Astrocyte (in vitro differentiated cells and primary cell): ENCODE measurements around the gene EIF4G3. TPM values are rescaled to one million over a fixed set of nuclear protein-coding genes. Genes with fewer than 3 reads are reported as not detected.

Source experiments
- DNase-seq: peaks from one replicate; pipeline ENCODE4 v3.0.0-alpha.2; 2010; ENCODE audit warnings: low read depth
- FAIRE-seq: peaks from 2 replicates; lab custom pipeline; 2011; peaks lifted over from hg19 to GRCh38; lab: Jason Lieb, UNC
- H2AFZ ChIP-seq: 2 replicates; pipeline ENCODE4 v1.6.0; 2012; ENCODE audit warnings: low read depth, low read length, inconsistent platforms
- H3K27ac ChIP-seq: 2 replicates; pipeline ENCODE4 v1.5.1; 2011; ENCODE audit warnings: low read depth, low read length, inconsistent platforms
- H3K27me3 ChIP-seq: 2 replicates; pipeline ENCODE4 v1.6.0; 2011; ENCODE audit warnings: low read length, inconsistent platforms; ENCODE audit not compliant: insufficient read depth
- H3K36me3 ChIP-seq: 2 replicates; pipeline ENCODE4 v1.5.1; 2011; ENCODE audit warnings: low read length, inconsistent platforms; ENCODE audit not compliant: insufficient read depth
- H3K4me1 ChIP-seq: 2 replicates; pipeline ENCODE4 v1.5.1; 2011; ENCODE audit warnings: low read length, inconsistent platforms; ENCODE audit not compliant: insufficient read depth
- H3K4me2 ChIP-seq: 2 replicates; pipeline ENCODE4 v1.6.0; 2012; ENCODE audit warnings: low read length, inconsistent platforms
- H3K4me3 ChIP-seq: 2 replicates; pipeline ENCODE4 v1.5.1; 2011; ENCODE audit warnings: low read depth, mild to moderate bottlenecking, low read length, inconsistent platforms; ENCODE audit not compliant: insufficient read depth
- H3K79me2 ChIP-seq: 2 replicates; pipeline ENCODE4 v1.6.0; 2012; ENCODE audit warnings: mild to moderate bottlenecking, low read length, inconsistent platforms; ENCODE audit not compliant: insufficient read depth
- H3K9ac ChIP-seq: 2 replicates; pipeline ENCODE4 v1.6.0; 2012; ENCODE audit warnings: mild to moderate bottlenecking, low read length, inconsistent platforms
- H3K9me3 ChIP-seq: 2 replicates; pipeline ENCODE4 v1.5.1; 2012; ENCODE audit warnings: low read depth, mild to moderate bottlenecking, low read length, inconsistent platforms; ENCODE audit not compliant: insufficient read depth
- H4K20me1 ChIP-seq: 2 replicates; pipeline ENCODE4 v1.6.0; 2012; ENCODE audit warnings: low read length, inconsistent platforms; ENCODE audit not compliant: insufficient read depth
- H3K27ac Mint-ChIP-seq: one replicate; pipeline ENCODE4 v1.8.0; 2021; ENCODE audit warnings: mild to moderate bottlenecking, mixed read lengths; ENCODE audit not compliant: unreplicated experiment
- H3K27me3 Mint-ChIP-seq: one replicate; pipeline ENCODE4 v1.8.0; 2021; ENCODE audit warnings: low read depth, mixed read lengths; ENCODE audit not compliant: unreplicated experiment
- H3K36me3 Mint-ChIP-seq: one replicate; pipeline ENCODE4 v1.8.0; 2021; ENCODE audit warnings: low read depth, mixed read lengths; ENCODE audit not compliant: unreplicated experiment
- H3K4me1 Mint-ChIP-seq: one replicate; pipeline ENCODE4 v1.8.0; 2021; ENCODE audit warnings: low read depth, mixed read lengths; ENCODE audit not compliant: unreplicated experiment
- H3K4me3 Mint-ChIP-seq: one replicate; pipeline ENCODE4 v1.8.0; 2021; ENCODE audit warnings: mild to moderate bottlenecking, moderate library complexity, mixed read lengths; ENCODE audit not compliant: unreplicated experiment
- H3K9me3 Mint-ChIP-seq: one replicate; pipeline ENCODE4 v1.8.0; 2021; ENCODE audit warnings: mild to moderate bottlenecking, mixed read lengths; ENCODE audit not compliant: unreplicated experiment
- EZH2 ChIP-seq: IDR thresholded peaks from 2 replicates; pipeline ENCODE4 v1.6.1; 2012; ENCODE audit warnings: mild to moderate bottlenecking, low read length, inconsistent platforms; ENCODE audit not compliant: insufficient read depth
- total RNA-seq: library from RNA; stranded (reverse); gene quantifications from 2 replicates; pipeline ENCODE4 v1.2.1, GENCODE V29; 2021
- TF ChIP-seq, protein P1 (sequence below): IDR thresholded peaks from 2 replicates; pipeline ENCODE4 v1.5.1; 2011; ENCODE audit warnings: low read depth, mild to moderate bottlenecking, inconsistent platforms, low read length, moderate library complexity; ENCODE audit not compliant: insufficient read depth

Gene EIF4G3
- total RNA-seq, 1 donor from 2014 or later = 76.1 TPM

DNA sequence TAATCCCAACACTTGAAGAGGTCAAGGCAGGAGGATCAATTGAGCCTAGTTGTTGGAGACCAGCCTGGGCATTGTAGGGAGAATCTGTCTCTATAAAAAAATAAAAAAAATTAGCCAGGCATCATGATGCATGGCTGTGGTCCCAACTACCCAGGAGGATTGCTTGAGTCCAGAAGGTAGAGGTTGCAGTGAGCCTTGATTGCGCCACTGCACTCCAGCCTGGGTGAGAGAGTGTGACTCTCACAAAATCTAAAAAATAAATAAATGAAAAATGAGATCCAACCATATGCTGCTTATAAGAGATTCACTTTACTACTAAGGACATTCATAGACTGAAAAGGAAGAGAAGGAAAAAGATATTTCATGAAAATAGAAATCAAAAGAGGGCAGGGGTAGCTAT lies 342.5 kb downstream of the EIF4G3 start:
- Mint-ChIP-seq H3K27ac (no peak overlapping the region), H3K4me3 (no peak overlapping the region), H3K9me3 (no peaks in the 10 kb centered on the region), H3K36me3 (peaks cover 5% of the 10 kb centered on the region), H3K27me3 (no peaks in the 10 kb centered on the region), H3K4me1 (no peaks in the 10 kb centered on the region)
- DNase-seq = no peak
- Histone ChIP-seq H4K20me1 (no peaks in the 10 kb centered on the region), H3K36me3 (no peaks in the 10 kb centered on the region), H3K79me2 (no peaks in the 10 kb centered on the region), H3K27ac (no peak overlapping the region), H3K4me3 (no peak overlapping the region), H3K9ac (no peak overlapping the region), H3K9me3 (no peaks in the 10 kb centered on the region), H3K4me2 (no peak overlapping the region), H3K27me3 (no peaks in the 10 kb centered on the region), H3K4me1 (no peaks in the 10 kb centered on the region), H2AFZ (no peak overlapping the region)
- FAIRE-seq = no peak
- TF ChIP-seq, protein P1, sequence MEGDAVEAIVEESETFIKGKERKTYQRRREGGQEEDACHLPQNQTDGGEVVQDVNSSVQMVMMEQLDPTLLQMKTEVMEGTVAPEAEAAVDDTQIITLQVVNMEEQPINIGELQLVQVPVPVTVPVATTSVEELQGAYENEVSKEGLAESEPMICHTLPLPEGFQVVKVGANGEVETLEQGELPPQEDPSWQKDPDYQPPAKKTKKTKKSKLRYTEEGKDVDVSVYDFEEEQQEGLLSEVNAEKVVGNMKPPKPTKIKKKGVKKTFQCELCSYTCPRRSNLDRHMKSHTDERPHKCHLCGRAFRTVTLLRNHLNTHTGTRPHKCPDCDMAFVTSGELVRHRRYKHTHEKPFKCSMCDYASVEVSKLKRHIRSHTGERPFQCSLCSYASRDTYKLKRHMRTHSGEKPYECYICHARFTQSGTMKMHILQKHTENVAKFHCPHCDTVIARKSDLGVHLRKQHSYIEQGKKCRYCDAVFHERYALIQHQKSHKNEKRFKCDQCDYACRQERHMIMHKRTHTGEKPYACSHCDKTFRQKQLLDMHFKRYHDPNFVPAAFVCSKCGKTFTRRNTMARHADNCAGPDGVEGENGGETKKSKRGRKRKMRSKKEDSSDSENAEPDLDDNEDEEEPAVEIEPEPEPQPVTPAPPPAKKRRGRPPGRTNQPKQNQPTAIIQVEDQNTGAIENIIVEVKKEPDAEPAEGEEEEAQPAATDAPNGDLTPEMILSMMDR = no peak
- no peak for TF ChIP-seq EZH2

DNA sequence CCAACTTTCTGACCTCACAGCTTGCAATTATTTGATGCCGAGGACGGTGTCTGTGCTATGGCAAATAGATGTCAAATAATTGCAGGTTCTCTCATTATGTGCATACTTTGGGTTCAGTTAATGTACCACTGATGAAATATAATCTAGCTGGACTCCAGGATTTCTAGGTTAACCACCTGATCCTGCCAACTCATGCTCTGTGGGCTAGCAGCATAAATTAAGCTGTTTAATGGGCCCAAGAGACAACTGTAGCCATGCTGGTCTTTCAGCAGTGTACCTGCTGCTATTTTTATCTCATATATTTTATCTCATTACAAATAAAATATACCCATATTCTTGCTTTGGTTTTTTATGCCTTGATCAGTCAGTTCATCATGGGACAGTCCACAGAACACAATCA lies 346.3 kb downstream of the EIF4G3 start:
- no peaks in the 10 kb centered on the region for H4K20me1 ChIP-seq
- H3K4me2 ChIP-seq = no peak overlapping the region
- H3K79me2 ChIP-seq = no peaks in the 10 kb centered on the region
- H3K4me1 ChIP-seq = no peaks in the 10 kb centered on the region
- H3K9me3 ChIP-seq = no peaks in the 10 kb centered on the region
- H3K4me3 ChIP-seq = no peak overlapping the region
- H2AFZ ChIP-seq = no peak overlapping the region
- peaks cover 4% of the 10 kb centered on the region for H3K36me3 ChIP-seq
- H3K27me3 Mint-ChIP-seq = no peaks in the 10 kb centered on the region
- H3K36me3 Mint-ChIP-seq = peaks cover 8% of the 10 kb centered on the region
- TF ChIP-seq, protein P1 = no peak
- no peak for TF ChIP-seq EZH2
- H3K4me3 Mint-ChIP-seq = no peak overlapping the region
- H3K9me3 Mint-ChIP-seq = no peaks in the 10 kb centered on the region
- H3K4me1 Mint-ChIP-seq = no peaks in the 10 kb centered on the region
- no peak overlapping the region for H3K9ac ChIP-seq
- FAIRE-seq = no peak
- no peak overlapping the region for H3K27ac Mint-ChIP-seq
- no peak for DNase-seq
- no peak overlapping the region for H3K27ac ChIP-seq
- H3K27me3 ChIP-seq = no peaks in the 10 kb centered on the region

DNA sequence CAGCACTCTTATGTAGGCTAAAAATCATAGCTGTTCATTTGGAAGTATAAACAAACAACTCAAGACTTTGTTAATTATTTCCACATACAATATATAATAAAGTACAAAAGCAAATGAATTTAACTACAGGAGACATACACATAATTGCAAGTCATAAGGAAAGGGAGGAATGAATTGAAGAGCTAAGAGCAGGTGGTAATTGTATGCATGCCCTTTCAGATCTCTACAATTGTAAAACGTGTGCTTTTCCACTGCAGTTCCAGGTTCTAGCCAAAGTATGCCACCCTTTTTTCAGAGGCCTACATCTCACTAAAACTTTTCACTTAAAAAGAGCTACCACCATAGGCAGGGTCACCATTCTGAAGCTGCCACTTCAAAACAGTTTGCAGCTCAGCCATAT lies 346.8 kb downstream of the EIF4G3 start:
- Mint-ChIP-seq H3K36me3 (peaks cover 8% of the 10 kb centered on the region), H3K9me3 (no peaks in the 10 kb centered on the region)
- no peaks in the 10 kb centered on the region for H3K9me3 ChIP-seq

More for the DNA sequence above, 346.8 kb downstream of the EIF4G3 start:
- TF ChIP-seq, protein P1 = no peak
- TF ChIP-seq EZH2 = no peak
- Histone ChIP-seq H3K27ac (no peak overlapping the region), H3K4me2 (no peak overlapping the region), H3K4me1 (no peaks in the 10 kb centered on the region), H3K4me3 (no peak overlapping the region), H3K9ac (no peak overlapping the region), H3K36me3 (peaks cover 4% of the 10 kb centered on the region), H3K27me3 (no peaks in the 10 kb centered on the region), H4K20me1 (no peaks in the 10 kb centered on the region), H2AFZ (no peak overlapping the region), H3K79me2 (no peaks in the 10 kb centered on the region)
- Mint-ChIP-seq H3K27me3 (no peaks in the 10 kb centered on the region), H3K4me1 (no peaks in the 10 kb centered on the region), H3K27ac (no peak overlapping the region), H3K4me3 (no peak overlapping the region)
- no peak for DNase-seq
- FAIRE-seq = no peak
